Activated T-cell treated with anti-CD3 and anti-CD28 coated beads, Interleukin-2, amount 50 U/mL, for 24 hours (primary cell): ENCODE measurements around the gene ATMIN.

Source experiments
- DNase-seq: peaks from one replicate; pipeline ENCODE4 v3.0.0-alpha.2; 2020
- H3K27ac Mint-ChIP-seq: 2 replicates; pipeline ENCODE4 v1.8.0; 2020; ENCODE audit warnings: mild to moderate bottlenecking, mixed read lengths
- H3K27me3 Mint-ChIP-seq: 2 replicates; pipeline ENCODE4 v1.8.0; 2020; ENCODE audit warnings: mixed read lengths
- H3K36me3 Mint-ChIP-seq: 2 replicates; pipeline ENCODE4 v1.8.0; 2020; ENCODE audit warnings: low read depth, mixed read lengths
- H3K4me1 Mint-ChIP-seq: 2 replicates; pipeline ENCODE4 v1.8.0; 2020; ENCODE audit warnings: low read depth, mixed read lengths
- H3K4me3 Mint-ChIP-seq: 2 replicates; pipeline ENCODE4 v1.8.0; 2020; ENCODE audit warnings: mild to moderate bottlenecking, moderate library complexity, mixed read lengths
- H3K9me3 Mint-ChIP-seq: 2 replicates; pipeline ENCODE4 v1.8.0; 2020; ENCODE audit warnings: mixed read lengths

The ATMIN gene

DNA sequence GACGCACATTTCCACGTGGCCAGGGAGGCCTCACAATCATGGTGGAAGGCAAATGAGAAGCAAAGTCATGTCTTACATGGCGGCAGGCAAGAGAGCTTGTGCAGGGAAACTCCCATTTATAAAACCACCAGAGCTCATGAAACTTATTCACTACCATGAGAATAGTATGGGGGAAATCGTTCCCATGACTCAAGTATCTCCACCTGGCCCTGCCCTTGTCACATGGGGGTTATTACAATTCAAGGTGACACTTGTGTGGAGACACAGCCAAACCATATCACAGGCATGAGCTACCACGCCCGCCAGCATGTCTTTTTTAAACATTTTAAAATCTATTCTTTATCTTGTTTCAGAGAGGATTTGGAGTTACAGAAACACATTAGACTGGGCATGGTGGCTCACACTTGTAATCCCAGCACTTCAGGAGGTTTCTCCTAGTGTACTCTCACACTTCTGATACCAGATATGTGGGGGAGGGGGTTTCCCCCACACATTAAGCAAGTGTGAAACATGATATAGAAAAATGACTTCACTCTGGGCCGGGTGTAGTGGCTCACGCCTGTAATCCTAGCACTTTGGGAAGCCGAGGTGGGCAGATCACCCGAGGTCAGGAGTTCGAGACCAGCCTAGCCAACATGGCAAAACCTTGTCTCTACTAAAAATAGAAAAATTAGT, 5.6 kb upstream of the ATMIN start:
- no peak overlapping the region for H3K4me3 Mint-ChIP-seq
- peaks cover 9% of the 10 kb centered on the region for H3K4me1 Mint-ChIP-seq
- peaks cover 71% of the 10 kb centered on the region for H3K36me3 Mint-ChIP-seq
- H3K9me3 Mint-ChIP-seq = peaks cover 4% of the 10 kb centered on the region
- DNase-seq = no peak
- no peaks in the 10 kb centered on the region for H3K27me3 Mint-ChIP-seq
- peak overlapping the region; percentile 72 for H3K27ac Mint-ChIP-seq

DNA sequence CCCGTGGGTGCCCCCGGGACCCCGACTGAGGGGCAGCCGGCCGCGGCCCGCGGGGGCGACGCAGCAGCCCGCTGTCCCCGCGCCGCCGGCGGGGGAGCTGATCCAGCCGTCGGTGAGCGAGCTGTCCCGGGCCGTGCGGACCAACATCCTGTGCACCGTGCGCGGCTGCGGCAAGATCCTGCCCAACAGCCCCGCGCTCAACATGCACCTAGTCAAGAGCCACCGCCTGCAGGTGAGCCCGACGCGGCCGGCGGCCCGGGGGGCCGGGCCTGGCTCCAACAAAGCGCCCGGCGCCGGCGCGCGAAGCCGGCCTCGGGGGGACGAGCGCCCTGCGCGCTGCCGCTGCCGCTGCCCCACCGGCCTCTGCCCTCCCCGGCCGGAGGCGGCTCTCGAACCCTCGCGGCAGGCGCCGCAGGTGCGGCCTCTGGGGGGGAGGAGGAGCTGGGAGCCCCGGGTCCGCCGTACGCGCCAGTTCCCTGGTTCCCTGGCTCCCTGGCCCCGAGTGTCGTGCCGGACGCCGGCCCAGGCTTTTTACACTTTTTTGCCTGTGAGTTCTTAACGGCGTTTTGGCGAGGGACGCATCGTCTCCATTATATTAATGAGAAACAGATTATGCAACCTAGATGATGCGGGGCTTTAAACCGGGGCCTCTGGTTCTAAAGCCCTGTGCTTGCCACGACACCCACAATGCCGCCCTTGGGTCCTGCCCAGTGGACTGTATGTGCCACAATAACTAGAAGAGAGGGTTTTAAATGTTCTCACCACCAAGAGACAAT, 521 bp downstream of the ATMIN start:
- no peaks in the 10 kb centered on the region for H3K9me3 Mint-ChIP-seq

DNA sequence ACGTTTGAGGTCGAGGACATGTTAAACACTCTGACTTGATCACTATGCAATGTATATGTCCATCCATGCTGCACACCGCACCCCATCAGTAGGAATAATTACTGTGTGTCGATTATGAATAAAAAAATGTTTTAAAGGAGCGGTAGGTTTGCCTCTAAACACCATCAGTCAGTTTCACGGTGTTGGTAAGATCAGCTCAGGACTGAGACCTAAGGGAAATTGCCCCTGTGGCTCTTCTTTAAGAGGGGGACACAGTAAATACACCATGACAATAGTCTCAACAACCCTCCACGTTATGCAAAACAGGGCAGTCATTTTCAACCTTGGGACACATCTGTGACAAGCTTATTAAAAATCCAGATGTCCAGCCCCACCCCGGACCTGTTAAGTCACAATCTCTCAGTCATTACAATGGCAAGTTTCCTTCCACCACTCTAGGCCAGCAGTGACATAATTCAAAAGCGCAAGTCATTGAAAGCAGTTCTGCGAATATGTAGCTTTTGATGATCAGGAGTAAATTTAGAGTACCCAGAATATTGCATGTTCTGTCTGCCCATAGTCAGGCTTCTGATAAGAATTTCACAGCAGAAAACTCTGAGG, 1.2 kb downstream of the ATMIN start:
- H3K4me3 Mint-ChIP-seq = peak overlapping the region; percentile 83
- H3K4me1 Mint-ChIP-seq = peaks cover 34% of the 10 kb centered on the region
- H3K9me3 Mint-ChIP-seq = no peaks in the 10 kb centered on the region
- H3K36me3 Mint-ChIP-seq = peaks cover 55% of the 10 kb centered on the region
- no peak for DNase-seq
- H3K27ac Mint-ChIP-seq = peak overlapping the region; percentile 79
- no peaks in the 10 kb centered on the region for H3K27me3 Mint-ChIP-seq

More for the DNA sequence above, 521 bp downstream of the ATMIN start:
- H3K4me1 Mint-ChIP-seq = peaks cover 34% of the 10 kb centered on the region
- peak overlapping the region; percentile 79 for H3K27ac Mint-ChIP-seq
- H3K27me3 Mint-ChIP-seq = no peaks in the 10 kb centered on the region
- H3K36me3 Mint-ChIP-seq = peaks cover 55% of the 10 kb centered on the region
- H3K4me3 Mint-ChIP-seq = peak overlapping the region; percentile 83
- DNase-seq = no peak

DNA sequence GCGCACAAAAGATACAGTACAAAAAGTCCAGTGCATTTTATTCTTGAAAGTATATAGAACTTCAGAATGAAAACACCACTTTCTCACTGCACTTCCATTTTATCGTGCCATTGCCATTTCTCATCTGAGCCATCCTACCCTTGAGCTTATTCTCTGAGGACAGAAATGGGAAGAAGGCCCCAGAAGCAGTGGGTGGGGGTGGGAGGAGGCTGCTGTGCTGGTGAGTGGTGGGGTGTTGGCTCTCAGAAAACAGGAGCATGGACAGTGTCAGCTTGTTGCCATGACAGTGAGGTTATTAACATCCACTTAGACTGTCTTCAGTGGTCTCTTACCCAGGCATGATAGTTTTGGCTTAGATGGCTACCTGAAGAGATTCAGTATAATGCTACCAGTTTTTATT, 4.5 kb downstream of the ATMIN start:
- Mint-ChIP-seq H3K9me3 (no peaks in the 10 kb centered on the region), H3K27ac (peak overlapping the region; percentile 30), H3K4me1 (peaks cover 34% of the 10 kb centered on the region), H3K4me3 (no peak overlapping the region), H3K36me3 (peaks cover 77% of the 10 kb centered on the region), H3K27me3 (no peaks in the 10 kb centered on the region)
- DNase-seq = no peak

DNA sequence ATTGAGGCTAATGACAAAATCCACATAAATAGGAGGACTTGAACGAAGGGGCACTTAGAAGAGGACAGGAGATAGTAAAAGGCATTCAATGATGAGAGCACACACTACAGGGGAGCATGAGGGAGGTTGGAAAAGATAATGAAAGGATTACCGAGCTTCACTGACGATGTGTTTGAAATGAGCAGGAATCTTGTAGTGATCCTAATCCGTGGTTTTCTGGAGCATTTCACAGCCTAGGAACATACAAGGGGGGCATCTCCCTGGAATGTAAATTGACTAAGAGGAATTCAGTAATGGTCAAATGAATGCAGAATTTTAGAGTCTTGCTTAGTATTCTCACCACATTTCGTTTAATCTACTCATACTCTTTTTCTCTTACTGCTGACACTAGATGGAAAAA, 5.2 kb downstream of the ATMIN start:
- Mint-ChIP-seq H3K36me3 (peaks cover 84% of the 10 kb centered on the region), H3K27me3 (no peaks in the 10 kb centered on the region), H3K27ac (no peak overlapping the region), H3K9me3 (no peaks in the 10 kb centered on the region), H3K4me1 (peaks cover 31% of the 10 kb centered on the region), H3K4me3 (no peak overlapping the region)
- DNase-seq = no peak

- DNase-seq = no peak
- Mint-ChIP-seq H3K9me3 (no peaks in the 10 kb centered on the region), H3K4me3 (no peak overlapping the region), H3K4me1 (peaks cover 29% of the 10 kb centered on the region), H3K36me3 (peaks cover 87% of the 10 kb centered on the region), H3K27ac (no peak overlapping the region), H3K27me3 (no peaks in the 10 kb centered on the region)
These were observed 6.1 kb downstream of the ATMIN start for GRCh38 chr16:81041696-81042095.

DNA sequence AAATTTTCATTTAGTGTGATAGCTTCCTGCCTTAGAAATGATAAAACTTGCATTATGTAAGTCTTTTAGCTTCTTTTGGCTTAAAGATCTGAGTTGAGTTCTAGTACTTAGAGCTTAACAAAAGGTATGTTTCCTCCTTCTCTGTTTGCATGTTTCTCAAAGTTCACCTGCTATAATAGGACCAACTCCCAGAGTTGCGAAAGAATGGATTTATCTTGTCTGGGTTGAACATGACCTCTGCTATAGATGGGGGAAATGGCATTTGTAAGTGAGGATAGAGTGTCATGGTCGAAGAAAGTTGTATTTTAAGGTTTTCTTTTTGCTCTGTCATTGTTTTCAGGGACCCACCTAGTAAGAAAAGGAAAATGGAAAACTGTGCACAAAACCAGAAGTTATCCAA, 7.2 kb downstream of the ATMIN start:
- no peaks in the 10 kb centered on the region for H3K9me3 Mint-ChIP-seq
- peaks cover 17% of the 10 kb centered on the region for H3K4me1 Mint-ChIP-seq
- H3K27ac Mint-ChIP-seq = peak overlapping the region; percentile 19
- no peak for DNase-seq
- H3K36me3 Mint-ChIP-seq = peaks cover 83% of the 10 kb centered on the region
- H3K4me3 Mint-ChIP-seq = no peak overlapping the region
- no peaks in the 10 kb centered on the region for H3K27me3 Mint-ChIP-seq

DNA sequence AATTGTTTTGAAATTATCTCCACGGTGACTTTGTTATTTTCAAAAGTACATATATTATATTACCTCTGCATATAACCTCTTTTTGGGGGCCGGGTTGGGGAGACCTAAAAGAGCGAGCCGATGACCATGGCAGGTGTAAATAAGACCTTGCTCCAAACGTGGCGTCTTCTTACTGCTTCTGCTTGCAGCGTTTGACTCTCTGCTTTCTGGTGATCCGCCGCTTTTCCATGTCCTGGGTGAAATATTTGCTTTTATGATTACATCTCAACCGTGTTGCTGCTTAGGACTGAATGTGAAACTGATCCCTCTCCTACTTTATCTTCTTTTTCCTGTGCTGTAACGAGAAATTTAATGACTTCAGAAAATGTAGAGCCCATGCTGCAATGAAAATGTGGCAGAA, 18.1 kb downstream of the ATMIN start:
- Mint-ChIP-seq H3K27me3 (no peaks in the 10 kb centered on the region), H3K4me3 (no peak overlapping the region), H3K4me1 (no peaks in the 10 kb centered on the region), H3K27ac (no peak overlapping the region), H3K9me3 (peaks cover 14% of the 10 kb centered on the region), H3K36me3 (peaks cover 2% of the 10 kb centered on the region)
- DNase-seq = no peak

DNA sequence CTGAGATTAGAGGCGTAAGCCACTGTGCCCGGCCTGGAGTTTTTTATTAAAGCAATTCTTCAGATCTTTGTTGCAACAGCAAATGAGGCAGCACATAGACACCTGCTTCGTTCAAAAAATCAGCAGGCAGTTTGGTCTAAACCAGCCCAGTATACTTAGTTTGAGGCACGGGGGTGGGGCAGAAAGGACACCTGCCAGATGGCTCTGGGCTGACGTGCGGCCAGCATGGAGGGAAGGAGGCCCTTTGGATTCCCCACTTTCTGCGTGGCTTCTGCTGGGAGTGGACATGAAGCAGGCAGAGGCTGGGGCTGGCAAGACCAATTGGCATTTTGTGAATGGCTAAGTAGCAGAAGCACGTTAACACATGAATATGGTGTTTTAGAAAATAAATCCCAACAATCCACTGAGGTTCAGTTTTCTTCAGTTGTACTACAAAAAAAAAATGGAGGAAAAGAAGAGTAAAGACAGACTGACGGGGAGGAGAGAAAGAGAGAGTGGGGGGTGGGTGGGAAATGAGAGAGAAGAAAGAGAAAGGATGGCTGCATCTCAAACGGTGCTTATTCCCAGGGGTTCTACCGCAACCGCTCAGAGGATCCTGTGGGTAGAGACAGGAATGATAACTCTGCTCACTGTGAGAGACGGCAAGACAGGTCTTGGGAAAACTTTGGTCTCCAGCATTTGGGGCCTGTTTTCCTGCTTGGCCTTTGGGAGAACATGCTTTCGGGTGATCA, 25.1 kb downstream of the ATMIN start:
- no peaks in the 10 kb centered on the region for H3K36me3 Mint-ChIP-seq
- H3K27ac Mint-ChIP-seq = no peak overlapping the region

GRCh38 chr16:81061307-81061640, 25.6 kb downstream of the ATMIN start:
- no peak overlapping the region for H3K27ac Mint-ChIP-seq
- H3K27me3 Mint-ChIP-seq = no peaks in the 10 kb centered on the region
- no peaks in the 10 kb centered on the region for H3K9me3 Mint-ChIP-seq
- no peak for DNase-seq
- no peak overlapping the region for H3K4me3 Mint-ChIP-seq
- H3K36me3 Mint-ChIP-seq = no peaks in the 10 kb centered on the region
- no peaks in the 10 kb centered on the region for H3K4me1 Mint-ChIP-seq

More for the DNA sequence above, 25.1 kb downstream of the ATMIN start:
- no peak for DNase-seq
- Mint-ChIP-seq H3K4me3 (no peak overlapping the region), H3K4me1 (no peaks in the 10 kb centered on the region), H3K27me3 (no peaks in the 10 kb centered on the region), H3K9me3 (no peaks in the 10 kb centered on the region)

DNA sequence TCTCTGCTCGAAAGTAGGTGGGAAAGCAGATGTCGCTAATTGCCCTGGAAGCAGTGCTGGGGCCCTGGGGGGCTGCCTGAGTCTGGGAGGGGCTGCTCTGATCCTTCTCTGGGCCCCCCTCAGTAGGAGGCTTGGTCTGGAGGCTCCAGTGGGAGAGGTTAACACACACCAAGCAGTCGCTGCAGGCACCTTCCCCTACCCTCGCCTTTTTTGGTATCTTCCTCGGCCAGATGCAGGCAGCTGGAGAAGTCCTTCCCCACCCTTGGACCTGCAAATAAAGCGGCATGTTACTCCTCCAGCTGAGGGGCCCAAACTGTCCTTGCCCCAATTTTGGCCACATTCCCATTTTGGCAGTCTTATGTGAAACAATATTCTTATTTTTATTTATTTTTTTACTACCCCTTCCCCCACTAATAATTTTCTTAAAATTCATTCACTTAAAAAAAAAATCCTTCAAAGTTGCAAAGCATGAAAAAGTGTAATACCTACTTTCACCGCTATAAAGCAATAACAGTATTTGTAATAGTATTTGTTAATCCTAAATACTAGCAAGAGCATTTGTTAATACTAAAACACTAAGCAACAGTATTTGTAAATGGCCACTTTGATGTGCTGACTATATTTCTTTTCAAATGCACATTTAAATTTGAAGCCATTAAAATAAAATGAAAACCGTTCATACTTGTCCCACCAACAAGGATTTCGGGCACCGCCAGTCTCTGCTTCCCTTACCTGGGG, 26.4 kb downstream of the ATMIN start:
- Mint-ChIP-seq H3K27me3 (no peaks in the 10 kb centered on the region), H3K36me3 (no peaks in the 10 kb centered on the region), H3K4me3 (no peak overlapping the region), H3K4me1 (peaks cover 2% of the 10 kb centered on the region), H3K9me3 (no peaks in the 10 kb centered on the region), H3K27ac (no peak overlapping the region)
- no peak for DNase-seq

- Mint-ChIP-seq H3K4me3 (no peak overlapping the region), H3K4me1 (peaks cover 2% of the 10 kb centered on the region), H3K27me3 (no peaks in the 10 kb centered on the region), H3K36me3 (no peaks in the 10 kb centered on the region), H3K27ac (no peak overlapping the region), H3K9me3 (no peaks in the 10 kb centered on the region)
- no peak for DNase-seq
These were observed 31.0 kb downstream of the ATMIN start for GRCh38 chr16:81066681-81067080.

DNA sequence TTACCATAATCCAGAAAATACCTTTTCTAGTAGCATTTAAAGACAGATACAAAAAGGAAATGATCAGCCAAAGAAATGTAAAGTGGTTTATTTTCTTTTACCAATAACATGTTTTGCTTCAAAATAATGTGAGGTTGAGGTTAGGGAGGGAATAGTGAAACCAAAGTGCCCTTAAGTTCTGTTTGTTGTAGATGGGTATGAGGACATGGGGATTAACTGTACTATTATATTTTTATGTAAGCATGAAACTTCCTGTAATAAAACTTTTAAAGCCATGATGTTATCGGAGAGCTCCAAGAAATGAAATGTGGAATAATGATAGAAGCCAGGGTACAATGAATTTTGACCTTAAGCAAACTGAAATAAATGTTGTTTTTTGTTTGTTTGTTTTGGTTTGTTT, 31.5 kb downstream of the ATMIN start:
- DNase-seq = no peak
- H3K9me3 Mint-ChIP-seq = no peaks in the 10 kb centered on the region
- no peaks in the 10 kb centered on the region for H3K36me3 Mint-ChIP-seq
- H3K4me3 Mint-ChIP-seq = no peak overlapping the region
- H3K27ac Mint-ChIP-seq = no peak overlapping the region
- no peaks in the 10 kb centered on the region for H3K27me3 Mint-ChIP-seq
- H3K4me1 Mint-ChIP-seq = peaks cover 2% of the 10 kb centered on the region

DNA sequence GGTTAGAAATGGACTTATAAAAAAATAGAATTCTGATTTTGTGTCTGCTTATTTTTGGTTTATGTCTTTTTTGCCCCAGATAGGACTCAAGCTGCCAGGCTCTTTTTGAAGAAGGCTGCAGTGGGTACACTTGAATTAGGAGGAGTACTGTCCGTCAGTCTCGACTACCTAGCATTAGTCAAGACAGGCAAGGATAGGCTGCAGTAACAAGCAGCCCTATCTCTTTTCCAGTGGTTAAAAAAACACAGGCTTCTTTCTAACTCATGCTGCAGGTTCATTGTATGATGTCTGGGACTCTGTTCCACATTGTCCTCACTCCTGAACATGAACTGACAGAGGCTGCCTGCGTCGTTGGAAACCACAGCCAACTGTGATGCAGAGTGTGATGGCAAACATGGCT, 33.4 kb downstream of the ATMIN start:
- H3K27me3 Mint-ChIP-seq = no peaks in the 10 kb centered on the region
- no peaks in the 10 kb centered on the region for H3K9me3 Mint-ChIP-seq
- peaks cover 2% of the 10 kb centered on the region for H3K4me1 Mint-ChIP-seq
- no peak overlapping the region for H3K27ac Mint-ChIP-seq
- H3K4me3 Mint-ChIP-seq = no peak overlapping the region
- DNase-seq = no peak
- no peaks in the 10 kb centered on the region for H3K36me3 Mint-ChIP-seq
